GM21528 (cell line): ENCODE measurements around the gene TAPBPL.

Source experiments
- ATAC-seq: cut with Tn5 transposase; IDR thresholded peaks from one replicate; pipeline ENCODE4 v1.9.1; 2021; ENCODE audit warnings: mild to moderate bottlenecking, moderate library complexity; ENCODE audit not compliant: unreplicated experiment, low FRiP score

Gene TAPBPL

DNA sequence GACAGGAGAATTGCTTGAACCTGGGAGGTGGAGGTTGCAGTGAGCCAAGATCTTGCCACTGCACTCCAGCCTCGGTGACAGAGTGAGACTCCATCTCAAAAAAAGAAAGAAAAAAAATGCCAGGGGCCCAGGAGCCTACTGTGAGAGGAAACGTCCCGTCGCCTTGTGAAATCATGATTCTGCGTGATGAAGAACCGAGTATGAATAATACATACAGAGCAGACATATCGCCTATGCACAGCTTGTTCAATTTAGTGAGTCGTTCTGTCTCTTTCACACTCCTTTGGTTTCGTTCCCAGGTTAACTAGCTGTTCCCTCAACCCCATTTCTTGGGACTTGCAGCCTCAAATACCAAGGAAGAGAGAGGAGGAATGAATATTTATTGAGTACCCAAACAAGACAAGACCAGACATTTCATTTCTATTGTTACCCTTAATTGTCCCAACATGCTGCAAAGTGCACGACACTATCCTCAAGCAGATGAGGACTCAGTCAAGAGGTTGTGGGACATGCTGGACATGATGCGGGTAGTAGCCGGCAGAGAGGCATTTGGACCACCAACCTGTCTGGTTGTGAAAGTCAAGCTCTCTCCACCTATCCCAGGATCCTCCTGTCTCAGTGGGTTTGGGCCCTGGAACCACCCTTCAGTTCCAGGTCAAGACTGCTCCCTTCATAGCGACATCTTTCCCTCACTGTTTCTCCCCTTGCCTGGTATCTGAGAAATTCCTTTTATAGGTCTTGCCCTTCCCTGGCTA is 15.7 kb upstream of the TAPBPL start:
- ATAC-seq, result no peak

DNA sequence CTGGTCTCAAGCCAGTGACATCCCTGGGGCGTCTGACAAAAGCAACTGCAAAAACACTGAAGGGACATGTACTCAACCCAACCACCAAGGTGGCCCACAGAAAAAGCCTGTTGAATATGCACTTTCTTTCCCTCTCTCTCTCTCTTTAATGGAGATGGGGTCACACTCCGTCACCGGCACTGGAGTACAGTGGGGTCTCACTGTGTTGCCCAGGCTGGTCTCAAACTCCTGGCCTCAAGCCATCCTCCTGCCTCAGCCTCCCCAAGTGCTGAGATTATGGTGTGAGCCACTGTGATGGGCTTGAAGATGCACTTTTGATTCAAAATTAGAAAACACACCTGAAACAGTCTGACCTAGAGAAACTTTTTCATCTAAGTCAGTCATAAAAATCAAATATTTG is 14.3 kb upstream of the TAPBPL start:
- ATAC-seq, result no peak

DNA sequence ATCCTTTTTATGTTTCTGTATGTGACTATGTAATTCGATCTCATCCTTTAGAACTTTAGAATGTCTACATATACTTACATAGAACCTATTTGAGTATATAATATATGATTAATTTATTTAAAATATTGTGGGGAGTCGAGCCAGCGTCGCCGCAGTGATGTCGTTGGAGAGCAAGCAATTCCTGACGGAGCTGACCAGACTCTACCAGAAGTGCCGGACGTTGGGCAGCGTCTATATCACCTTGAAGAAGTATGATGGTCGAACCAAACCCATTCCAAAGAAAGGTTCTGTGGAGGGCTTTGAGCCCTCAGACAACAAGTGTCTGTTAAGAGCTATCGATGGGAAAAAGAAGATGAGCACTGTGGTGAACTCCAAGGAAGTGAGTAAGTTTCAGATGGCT is 13.5 kb upstream of the TAPBPL start:
- no peak for ATAC-seq

DNA sequence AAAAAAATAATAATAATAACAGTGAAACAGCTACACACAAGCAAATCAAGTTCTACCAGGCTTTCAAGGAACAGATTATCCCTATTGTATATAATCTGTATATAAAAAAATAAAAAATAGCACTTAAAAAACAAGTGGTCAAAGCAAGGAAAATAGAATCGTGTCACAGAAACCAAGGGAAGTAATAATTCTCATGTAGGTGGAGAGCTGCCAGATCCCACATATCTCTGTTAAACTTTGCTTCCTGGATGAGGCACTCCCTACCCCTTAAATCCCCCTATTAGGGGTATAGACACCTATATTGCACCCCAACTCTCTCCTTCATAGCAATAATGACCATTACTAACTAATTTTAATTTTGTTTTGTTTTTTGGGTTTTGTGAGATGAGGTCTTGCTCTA is 11.5 kb upstream of the TAPBPL start:
- no peak for ATAC-seq

DNA sequence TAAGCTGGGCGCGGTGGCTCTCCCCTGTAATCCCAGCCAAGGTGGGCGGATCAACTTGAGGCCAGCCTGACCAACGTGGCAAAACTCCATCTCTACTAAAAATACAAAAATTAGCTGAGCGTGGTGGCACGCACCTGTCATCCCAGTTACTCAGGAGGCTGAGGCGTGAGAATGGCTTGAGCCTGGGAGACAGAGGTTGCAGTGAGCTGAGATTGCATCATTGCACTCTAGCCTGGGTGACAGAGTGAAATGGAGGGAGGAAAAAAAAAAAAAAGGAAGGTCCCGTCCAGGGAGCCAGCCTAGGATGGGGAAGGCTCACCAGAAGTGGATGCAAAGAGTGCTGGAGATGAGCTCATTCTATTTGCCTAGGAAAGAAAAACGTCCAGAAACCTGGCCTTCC is 9.0 kb upstream of the TAPBPL start:
- no peak for ATAC-seq

DNA sequence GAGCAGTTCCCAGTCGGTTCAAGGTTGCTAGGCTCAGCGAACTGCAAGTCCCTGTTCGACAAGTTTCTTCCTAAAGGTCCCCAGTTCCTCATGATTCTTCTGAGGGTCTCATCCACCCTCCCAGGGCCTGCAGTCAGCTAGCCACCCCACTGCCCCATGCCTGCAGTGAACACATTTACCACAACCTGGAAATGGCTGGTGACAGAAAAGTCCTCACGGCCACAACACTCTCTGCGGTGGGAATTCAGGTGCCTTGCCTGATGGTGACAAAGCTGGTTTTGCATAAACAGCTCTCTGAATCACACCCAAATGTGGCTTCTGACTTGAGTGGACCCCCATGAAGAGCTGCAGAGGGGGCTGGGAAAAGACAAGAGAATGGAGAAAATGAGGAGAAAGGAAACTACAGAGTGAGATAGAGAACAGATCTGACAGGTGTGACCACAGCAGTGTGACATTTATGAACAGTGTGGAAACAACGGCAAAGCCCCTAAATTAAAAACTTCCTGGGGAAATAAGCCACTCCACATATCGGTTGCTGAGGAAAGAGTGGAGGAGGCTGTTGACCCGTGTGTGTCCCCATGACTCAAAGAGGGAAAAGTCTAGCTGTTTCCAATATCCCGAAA is 8.4 kb upstream of the TAPBPL start:
- ATAC-seq, result no peak

DNA sequence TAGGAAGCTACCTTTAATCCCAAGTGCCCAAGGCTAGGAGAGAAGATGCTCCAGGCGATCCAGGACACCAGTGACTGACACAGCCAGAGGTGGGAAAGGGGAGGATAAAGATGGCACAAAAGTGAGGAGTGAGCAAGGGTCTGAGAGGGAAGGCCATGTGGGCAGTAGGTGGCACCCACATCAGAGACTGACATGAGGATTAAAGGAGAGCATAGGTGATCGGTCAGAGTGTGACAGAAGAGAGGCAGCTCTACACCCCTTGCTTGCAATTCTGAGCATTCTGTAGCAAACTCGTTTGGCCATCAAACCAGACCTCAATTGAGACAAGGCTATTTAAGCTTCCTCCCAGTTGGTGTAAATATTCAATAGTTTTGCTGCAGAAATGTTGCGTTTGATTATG is 7.8 kb upstream of the TAPBPL start:
- ATAC-seq, result no peak

DNA sequence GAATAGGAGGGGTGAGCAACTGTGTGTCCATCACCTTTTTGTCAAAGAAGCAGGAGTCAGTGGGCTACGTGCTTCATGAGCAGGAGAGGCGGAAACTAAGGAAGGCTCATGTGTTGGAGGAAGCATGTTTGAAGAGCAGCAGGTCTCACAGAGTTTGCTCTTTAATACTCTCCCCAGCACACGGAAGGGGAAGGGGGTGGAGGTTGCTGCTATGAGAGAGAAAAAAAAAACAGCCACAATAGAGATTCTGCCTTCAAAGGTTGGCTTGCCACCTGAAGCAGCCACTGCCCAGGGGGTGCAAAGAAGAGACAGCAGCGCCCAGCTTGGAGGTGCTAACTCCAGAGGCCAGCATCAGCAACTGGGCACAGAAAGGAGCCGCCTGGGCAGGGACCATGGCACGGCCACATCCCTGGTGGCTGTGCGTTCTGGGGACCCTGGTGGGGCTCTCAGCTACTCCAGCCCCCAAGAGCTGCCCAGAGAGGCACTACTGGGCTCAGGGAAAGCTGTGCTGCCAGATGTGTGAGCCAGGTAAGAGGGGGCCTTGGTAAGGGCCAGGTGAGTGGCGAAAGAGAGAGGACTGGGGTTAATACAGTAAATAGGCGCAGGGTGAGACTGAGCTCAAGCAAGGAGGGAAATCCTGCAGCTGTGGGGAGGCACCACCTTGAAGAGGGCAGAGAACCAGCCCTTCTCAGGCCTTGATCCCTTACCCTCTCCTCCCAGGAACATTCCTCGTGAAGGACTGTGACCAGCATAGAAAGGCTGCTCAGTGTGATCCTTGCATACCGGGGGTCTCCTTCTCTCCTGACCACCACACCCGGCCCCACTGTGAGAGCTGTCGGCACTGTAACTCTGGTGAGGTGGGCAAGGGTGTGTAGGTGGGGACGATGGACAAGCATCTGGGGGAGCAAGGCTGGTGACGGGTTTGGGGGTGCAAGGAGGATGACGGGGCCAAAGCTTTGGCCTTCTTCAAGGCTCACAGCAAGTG is 6.8 kb upstream of the TAPBPL start, which contains the start of gene CD27:
Gene CD27, plus strand, starts transcription at position 252 of the 985 bp plus-strand sequence. Its CDS starts 141 bp downstream, at position 393.
- ATAC-seq, result no peak

DNA sequence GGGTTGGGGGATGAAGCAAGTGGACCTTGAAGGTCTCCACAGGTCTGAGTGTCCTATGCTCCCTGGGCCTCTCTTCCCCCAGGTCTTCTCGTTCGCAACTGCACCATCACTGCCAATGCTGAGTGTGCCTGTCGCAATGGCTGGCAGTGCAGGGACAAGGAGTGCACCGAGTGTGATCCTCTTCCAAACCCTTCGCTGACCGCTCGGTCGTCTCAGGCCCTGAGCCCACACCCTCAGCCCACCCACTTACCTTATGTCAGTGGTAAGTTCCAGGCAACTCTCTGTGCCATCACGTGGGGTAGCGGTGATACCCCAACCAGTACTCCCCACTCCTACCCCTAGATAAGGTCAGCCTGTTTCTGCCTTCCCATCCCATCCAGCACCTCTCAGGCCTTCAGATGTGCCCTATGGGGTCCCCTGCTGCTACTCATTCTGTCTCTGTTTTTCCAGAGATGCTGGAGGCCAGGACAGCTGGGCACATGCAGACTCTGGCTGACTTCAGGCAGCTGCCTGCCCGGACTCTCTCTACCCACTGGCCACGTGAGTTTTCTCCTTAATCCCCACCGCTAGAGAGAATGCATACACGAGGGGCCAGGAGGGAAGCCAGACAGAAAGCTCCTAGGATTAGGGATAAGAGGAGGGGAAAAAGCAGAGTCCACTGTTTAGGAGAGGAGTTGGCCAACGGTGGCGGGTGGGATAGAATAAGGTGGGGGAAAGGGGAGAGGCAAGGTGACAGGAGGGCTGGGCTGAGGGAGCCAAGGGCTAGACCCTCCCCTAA is 1.6 kb upstream of the TAPBPL start:
- ATAC-seq, result no peak

DNA sequence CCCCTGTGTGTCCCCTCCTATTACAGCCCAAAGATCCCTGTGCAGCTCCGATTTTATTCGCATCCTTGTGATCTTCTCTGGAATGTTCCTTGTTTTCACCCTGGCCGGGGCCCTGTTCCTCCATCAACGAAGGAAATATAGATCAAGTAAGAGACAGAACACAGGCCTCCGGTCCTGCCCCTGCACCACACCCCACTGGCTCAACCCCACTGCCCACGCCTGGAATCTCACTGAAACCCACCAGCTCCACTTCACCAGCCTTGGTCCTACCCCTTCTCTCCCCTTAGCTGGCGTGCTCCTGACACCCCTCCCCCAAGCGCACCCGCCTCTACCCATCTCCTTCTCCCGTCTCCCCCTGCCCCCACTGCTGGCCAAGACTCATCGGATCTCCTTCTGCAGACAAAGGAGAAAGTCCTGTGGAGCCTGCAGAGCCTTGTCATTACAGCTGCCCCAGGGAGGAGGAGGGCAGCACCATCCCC is 934 bp upstream of the TAPBPL start:
- no peak for ATAC-seq

DNA sequence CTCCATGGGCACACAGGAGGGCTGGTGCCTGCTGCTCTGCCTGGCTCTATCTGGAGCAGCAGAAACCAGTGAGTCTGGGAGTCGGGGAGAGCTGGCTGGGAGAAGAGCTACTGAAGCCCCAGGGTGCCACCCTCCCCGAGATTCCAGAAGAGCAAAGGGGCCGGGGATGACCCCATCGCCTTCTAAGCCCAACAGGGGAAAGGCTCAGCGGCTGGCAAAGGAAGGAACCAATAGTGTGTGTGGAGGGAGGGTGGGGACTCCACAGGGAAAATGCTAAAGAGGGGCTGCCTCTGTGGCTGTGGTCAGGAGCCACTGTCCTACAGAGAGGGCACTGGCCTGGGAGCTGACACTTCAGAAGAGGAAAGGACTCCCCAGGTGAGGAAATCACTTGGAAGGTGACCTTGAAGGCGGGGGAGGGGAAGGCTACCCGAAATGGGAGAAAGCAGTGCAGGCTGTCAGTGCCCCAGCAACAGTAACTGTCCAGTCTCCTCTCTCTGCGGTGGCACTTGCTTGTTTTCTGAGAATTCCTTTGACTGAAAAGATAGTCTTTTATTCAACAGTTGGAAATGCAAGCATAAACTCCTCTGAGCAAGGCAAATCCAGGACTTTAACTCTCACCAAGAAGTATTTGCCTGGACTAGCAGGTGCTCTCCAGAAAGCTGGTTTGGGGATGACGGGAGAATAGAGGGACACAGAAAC is 552 bp downstream of the TAPBPL start:
- peak; percentile 7 for ATAC-seq

DNA sequence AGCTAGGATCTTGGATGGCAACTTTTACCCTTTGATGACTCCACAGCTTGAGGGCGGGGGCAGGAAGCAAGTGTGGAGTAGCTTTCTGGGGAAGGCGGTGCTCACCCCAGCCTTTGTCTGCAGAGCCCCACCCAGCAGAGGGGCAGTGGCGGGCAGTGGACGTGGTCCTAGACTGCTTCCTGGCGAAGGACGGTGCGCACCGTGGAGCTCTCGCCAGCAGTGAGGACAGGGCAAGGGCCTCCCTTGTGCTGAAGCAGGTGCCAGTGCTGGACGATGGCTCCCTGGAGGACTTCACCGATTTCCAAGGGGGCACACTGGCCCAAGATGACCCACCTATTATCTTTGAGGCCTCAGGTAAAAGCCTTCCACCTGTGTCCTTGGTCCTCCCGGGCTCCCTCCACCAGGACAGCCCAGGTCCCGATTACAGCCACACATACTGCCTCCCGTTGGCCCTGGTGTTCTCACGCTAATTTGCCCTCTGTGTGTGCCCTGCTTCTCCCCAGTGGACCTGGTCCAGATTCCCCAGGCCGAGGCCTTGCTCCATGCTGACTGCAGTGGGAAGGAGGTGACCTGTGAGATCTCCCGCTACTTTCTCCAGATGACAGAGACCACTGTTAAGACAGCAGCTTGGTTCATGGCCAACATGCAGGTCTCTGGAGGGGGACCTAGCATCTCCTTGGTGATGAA is 1.2 kb downstream of the TAPBPL start:
- no peak for ATAC-seq

DNA sequence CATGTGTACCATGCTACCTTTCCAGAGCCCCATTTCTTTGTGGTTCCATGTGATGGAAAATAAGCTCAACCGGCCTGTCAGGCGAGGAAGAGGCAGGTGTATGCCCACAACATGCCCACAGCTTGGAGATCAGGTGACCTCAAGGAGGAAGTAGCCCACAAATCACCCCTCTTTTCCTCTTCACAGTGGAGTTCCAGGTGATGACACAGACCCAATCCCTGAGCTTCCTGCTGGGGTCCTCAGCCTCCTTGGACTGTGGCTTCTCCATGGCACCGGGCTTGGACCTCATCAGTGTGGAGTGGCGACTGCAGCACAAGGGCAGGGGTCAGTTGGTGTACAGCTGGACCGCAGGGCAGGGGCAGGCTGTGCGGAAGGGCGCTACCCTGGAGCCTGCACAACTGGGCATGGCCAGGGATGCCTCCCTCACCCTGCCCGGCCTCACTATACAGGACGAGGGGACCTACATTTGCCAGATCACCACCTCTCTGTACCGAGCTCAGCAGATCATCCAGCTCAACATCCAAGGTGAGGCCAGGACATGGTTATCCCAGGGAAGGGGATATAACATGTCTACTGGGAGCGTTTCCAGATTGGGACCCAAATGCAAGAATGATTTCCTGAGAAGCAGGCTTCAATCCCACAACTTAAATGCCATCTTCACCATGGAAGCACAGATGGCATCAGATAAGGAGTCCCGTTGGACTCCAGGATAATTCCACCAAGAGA is 5.5 kb downstream of the TAPBPL start:
- ATAC-seq, result no peak

DNA sequence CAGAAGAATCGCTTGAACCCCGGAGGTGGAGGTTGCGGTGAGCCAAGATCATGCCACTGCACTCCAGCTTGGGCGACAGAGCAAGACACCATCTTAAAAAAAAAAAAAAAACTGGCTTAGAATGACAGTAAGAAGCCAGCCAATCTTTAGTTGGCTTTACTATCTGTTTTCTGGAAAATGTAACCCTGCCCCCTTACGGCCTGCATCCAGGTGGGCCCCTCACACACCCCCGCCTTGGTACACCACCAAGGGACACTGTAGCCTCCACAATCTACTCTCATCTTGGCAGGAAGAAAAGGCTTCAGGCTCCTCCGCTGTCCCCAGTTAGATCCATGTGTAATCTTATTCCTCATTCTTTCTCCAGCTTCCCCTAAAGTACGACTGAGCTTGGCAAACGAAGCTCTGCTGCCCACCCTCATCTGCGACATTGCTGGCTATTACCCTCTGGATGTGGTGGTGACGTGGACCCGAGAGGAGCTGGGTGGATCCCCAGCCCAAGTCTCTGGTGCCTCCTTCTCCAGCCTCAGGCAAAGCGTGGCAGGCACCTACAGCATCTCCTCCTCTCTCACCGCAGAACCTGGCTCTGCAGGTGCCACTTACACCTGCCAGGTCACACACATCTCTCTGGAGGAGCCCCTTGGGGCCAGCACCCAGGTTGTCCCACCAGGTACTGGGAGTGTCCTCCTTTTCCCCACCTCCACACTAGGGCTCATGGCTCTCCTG is 6.6 kb downstream of the TAPBPL start:
- no peak for ATAC-seq

DNA sequence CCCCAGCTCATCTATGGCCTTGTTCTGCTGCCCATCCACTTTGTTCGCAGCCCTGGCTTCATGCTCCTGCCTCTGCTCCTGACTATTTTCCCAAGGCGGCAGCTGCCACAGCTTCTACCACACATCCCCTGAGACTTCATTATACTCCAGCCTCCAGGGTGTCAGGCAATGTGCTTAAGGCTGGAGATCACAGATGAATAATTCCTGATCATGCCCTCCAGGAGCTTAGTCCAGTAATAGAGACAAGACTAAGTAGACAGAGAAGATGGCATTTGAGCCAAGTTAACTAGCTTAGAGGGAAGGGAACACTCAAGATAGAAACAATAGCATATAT is 7.1 kb downstream of the TAPBPL start:
- ATAC-seq, result no peak

DNA sequence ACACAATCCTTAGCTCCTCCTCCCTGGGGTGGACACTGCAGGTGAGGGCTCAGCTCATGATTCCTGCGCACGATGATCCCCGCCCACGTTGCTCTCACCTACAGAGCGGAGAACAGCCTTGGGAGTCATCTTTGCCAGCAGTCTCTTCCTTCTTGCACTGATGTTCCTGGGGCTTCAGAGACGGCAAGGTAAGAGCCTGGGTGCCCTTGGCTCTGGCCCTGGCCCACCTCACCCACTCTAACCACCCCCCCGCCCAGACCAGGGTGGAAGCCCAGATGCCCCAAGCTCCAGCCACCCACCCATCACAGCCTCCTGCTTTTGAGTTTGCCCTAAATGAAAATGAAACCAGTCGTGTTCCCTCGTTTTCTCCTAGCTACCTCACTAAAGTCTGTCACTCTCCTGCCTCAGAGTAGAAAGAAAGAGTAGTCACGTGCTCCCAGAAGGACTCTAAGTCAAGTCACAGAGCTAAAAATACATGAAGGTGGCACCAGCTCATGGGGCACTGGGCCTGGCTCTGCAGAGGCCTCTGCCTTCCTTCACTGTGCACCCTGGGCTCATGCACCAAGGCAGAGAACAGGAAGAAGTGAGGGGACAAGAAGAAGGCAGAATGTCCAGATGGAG is 9.0 kb downstream of the TAPBPL start:
- ATAC-seq, result no peak
